ENCODE results near the gene SLC26A11. TPM values are rescaled to one million over a fixed set of nuclear protein-coding genes. Genes with fewer than 3 reads are reported as not detected.

The SLC26A11 gene
- total RNA-seq, 1 donor from 2014 or later: 16.1 TPM

- Histone ChIP-seq H3K4me2 (ENCODE audit: low read length) (no peak overlapping the region), H3K9ac (ENCODE audit: low read length) (no peak overlapping the region), H3K9me3 (ENCODE audit: insufficient read depth, low read depth, low read length) (no peaks in the 10 kb centered on the region), H3K4me1 (ENCODE audit: insufficient read depth, low read length) (no peaks in the 10 kb centered on the region), H2AFZ (ENCODE audit: low read depth, low read length) (no peak overlapping the region), H3K27me3 (ENCODE audit: insufficient read depth, low read length) (no peaks in the 10 kb centered on the region), H4K20me1 (ENCODE audit: insufficient read depth, low read length) (no peaks in the 10 kb centered on the region), H3K4me3 (ENCODE audit: insufficient read depth, low read depth, low read length) (no peak overlapping the region), H3K79me2 (ENCODE audit: insufficient read depth, low read length) (no peaks in the 10 kb centered on the region), H3K36me3 (ENCODE audit: insufficient read depth, low read length) (no peaks in the 10 kb centered on the region), H3K27ac (ENCODE audit: low read depth, low read length) (no peak overlapping the region)
- TF ChIP-seq CTCF (IDR thresholded peaks at IDR 0.05; ENCODE audit: insufficient read depth, low read depth, low read length) (no peak), EZH2 (IDR thresholded peaks at IDR 0.05; ENCODE audit: insufficient read depth, low read length) (no peak)
- H3K27me3 Mint-ChIP-seq (ENCODE audit: low read depth, unreplicated experiment): no peaks in the 10 kb centered on the region
- no peak overlapping the region for H3K4me3 Mint-ChIP-seq (ENCODE audit: unreplicated experiment)
- H3K27ac Mint-ChIP-seq (ENCODE audit: unreplicated experiment): no peak overlapping the region
- H3K36me3 Mint-ChIP-seq (ENCODE audit: low read depth, unreplicated experiment): peaks cover 19% of the 10 kb centered on the region
- no peaks in the 10 kb centered on the region for H3K4me1 Mint-ChIP-seq (ENCODE audit: low read depth, unreplicated experiment)
- no peak for FAIRE-seq
- no peaks in the 10 kb centered on the region for H3K9me3 Mint-ChIP-seq (ENCODE audit: unreplicated experiment)
- no peak for DNase-seq (ENCODE audit: low read depth)
Measured at GRCh38 chr17:80245566-80246265, 25.5 kb downstream of the SLC26A11 start.

- no peaks in the 10 kb centered on the region for H3K9me3 ChIP-seq (ENCODE audit: insufficient read depth, low read depth, low read length)
- H4K20me1 ChIP-seq (ENCODE audit: insufficient read depth, low read length): no peaks in the 10 kb centered on the region
- DNase-seq (ENCODE audit: low read depth) (no peak), FAIRE-seq (no peak)
- Mint-ChIP-seq H3K27me3 (ENCODE audit: low read depth, unreplicated experiment) (no peaks in the 10 kb centered on the region), H3K9me3 (ENCODE audit: unreplicated experiment) (no peaks in the 10 kb centered on the region), H3K4me1 (ENCODE audit: low read depth, unreplicated experiment) (no peaks in the 10 kb centered on the region), H3K4me3 (ENCODE audit: unreplicated experiment) (no peak overlapping the region), H3K36me3 (ENCODE audit: low read depth, unreplicated experiment) (peaks cover 19% of the 10 kb centered on the region), H3K27ac (ENCODE audit: unreplicated experiment) (no peak overlapping the region)
- no peaks in the 10 kb centered on the region for H3K27me3 ChIP-seq (ENCODE audit: insufficient read depth, low read length)
- no peak overlapping the region for H3K27ac ChIP-seq (ENCODE audit: low read depth, low read length)
- H3K4me1 ChIP-seq (ENCODE audit: insufficient read depth, low read length): no peaks in the 10 kb centered on the region
- no peak overlapping the region for H3K4me3 ChIP-seq (ENCODE audit: insufficient read depth, low read depth, low read length)
- H3K79me2 ChIP-seq (ENCODE audit: insufficient read depth, low read length): no peaks in the 10 kb centered on the region
- no peaks in the 10 kb centered on the region for H3K36me3 ChIP-seq (ENCODE audit: insufficient read depth, low read length)
- TF ChIP-seq EZH2 (IDR thresholded peaks at IDR 0.05; ENCODE audit: insufficient read depth, low read length): no peak
- H2AFZ ChIP-seq (ENCODE audit: low read depth, low read length): no peak overlapping the region
- H3K9ac ChIP-seq (ENCODE audit: low read length): no peak overlapping the region
- no peak overlapping the region for H3K4me2 ChIP-seq (ENCODE audit: low read length)
Measured at GRCh38 chr17:80246266-80246681, 26.0 kb downstream of the SLC26A11 start.

- H3K27me3 ChIP-seq (ENCODE audit: insufficient read depth, low read length): no peaks in the 10 kb centered on the region
- H3K27ac ChIP-seq (ENCODE audit: low read depth, low read length): no peak overlapping the region
- no peak overlapping the region for H2AFZ ChIP-seq (ENCODE audit: low read depth, low read length)
- no peak overlapping the region for H3K9ac ChIP-seq (ENCODE audit: low read length)
- no peaks in the 10 kb centered on the region for H3K9me3 ChIP-seq (ENCODE audit: insufficient read depth, low read depth, low read length)
- H3K4me2 ChIP-seq (ENCODE audit: low read length): no peak overlapping the region
- Mint-ChIP-seq H3K36me3 (ENCODE audit: low read depth, unreplicated experiment) (peaks cover 18% of the 10 kb centered on the region), H3K27me3 (ENCODE audit: low read depth, unreplicated experiment) (no peaks in the 10 kb centered on the region), H3K9me3 (ENCODE audit: unreplicated experiment) (no peaks in the 10 kb centered on the region), H3K4me1 (ENCODE audit: low read depth, unreplicated experiment) (no peaks in the 10 kb centered on the region), H3K27ac (ENCODE audit: unreplicated experiment) (no peak overlapping the region), H3K4me3 (ENCODE audit: unreplicated experiment) (no peak overlapping the region)
- FAIRE-seq: no peak
- H3K79me2 ChIP-seq (ENCODE audit: insufficient read depth, low read length): no peaks in the 10 kb centered on the region
- no peaks in the 10 kb centered on the region for H4K20me1 ChIP-seq (ENCODE audit: insufficient read depth, low read length)
- no peaks in the 10 kb centered on the region for H3K4me1 ChIP-seq (ENCODE audit: insufficient read depth, low read length)
- no peak for TF ChIP-seq CTCF (IDR thresholded peaks at IDR 0.05; ENCODE audit: insufficient read depth, low read depth, low read length)
- no peak overlapping the region for H3K4me3 ChIP-seq (ENCODE audit: insufficient read depth, low read depth, low read length)
- no peaks in the 10 kb centered on the region for H3K36me3 ChIP-seq (ENCODE audit: insufficient read depth, low read length)
- DNase-seq (ENCODE audit: low read depth): no peak
Measured at GRCh38 chr17:80246726-80247125, 26.5 kb downstream of the SLC26A11 start.
